ENCODE results near the gene CNTNAP2. TPM values are rescaled to one million over a fixed set of nuclear protein-coding genes. Genes with fewer than 3 reads are reported as not detected.

CNTNAP2 gene
- total and polyA plus RNA-seq, 3 donors from 2014 or later: 4.3 to 6.1 (median 4.4) TPM

GRCh38 chr7:146494952-146495596 is 378.5 kb downstream of the CNTNAP2 start:
- DNase-seq: no peak
- Histone ChIP-seq H3K4me1 (no peaks in the 10 kb centered on the region), H3K36me3 (ENCODE audit: low read depth, missing control alignments) (no peaks in the 10 kb centered on the region), H3K9me3 (no peaks in the 10 kb centered on the region), H3K4me3 (no peak overlapping the region), H3K27ac (no peak overlapping the region), H3K27me3 (no peaks in the 10 kb centered on the region)
- TF ChIP-seq POLR2A (IDR thresholded peaks at IDR 0.05) (no peak), CTCF (IDR thresholded peaks at IDR 0.05) (no peak)
- intact Hi-C loops (cut with DNase I; ENCODE audit: low total_unique reads): no loop called here
- WGBS, 2 donors: 67% methylated on average over 6 of the region's 6 CpGs

GRCh38 chr7:146496657-146497056 is 380.1 kb downstream of the CNTNAP2 start:
- Histone ChIP-seq H3K27ac (no peak overlapping the region), H3K4me1 (no peaks in the 10 kb centered on the region), H3K36me3 (ENCODE audit: low read depth, missing control alignments) (no peaks in the 10 kb centered on the region), H3K4me3 (no peak overlapping the region), H3K9me3 (no peaks in the 10 kb centered on the region), H3K27me3 (no peaks in the 10 kb centered on the region)
- intact Hi-C loops (cut with DNase I; ENCODE audit: low total_unique reads): no loop called here
- TF ChIP-seq POLR2A (IDR thresholded peaks at IDR 0.05): no peak
- TF ChIP-seq CTCF (IDR thresholded peaks at IDR 0.05): no peak
- WGBS, 2 donors: 77 to 81% methylated on average over 2 of the region's 2 CpGs
- DNase-seq: no peak

- no peak overlapping the region for H3K27ac ChIP-seq
- H3K27me3 ChIP-seq: no peaks in the 10 kb centered on the region
- no peak for TF ChIP-seq CTCF (IDR thresholded peaks at IDR 0.05)
- 82 to 86% methylated on average over 2 of the region's 2 CpGs for WGBS, 2 donors
- no peak overlapping the region for H3K4me3 ChIP-seq
- no peaks in the 10 kb centered on the region for H3K36me3 ChIP-seq (ENCODE audit: low read depth, missing control alignments)
- no peaks in the 10 kb centered on the region for H3K9me3 ChIP-seq
- intact Hi-C loops (cut with DNase I; ENCODE audit: low total_unique reads): no loop called here
- no peaks in the 10 kb centered on the region for H3K4me1 ChIP-seq
- DNase-seq: no peak
Measured at GRCh38 chr7:146499970-146500369, 383.4 kb downstream of the CNTNAP2 start.

- no peaks in the 10 kb centered on the region for H3K4me1 ChIP-seq
- TF ChIP-seq POLR2A (IDR thresholded peaks at IDR 0.05): no peak
- no peak for TF ChIP-seq CTCF (IDR thresholded peaks at IDR 0.05)
- no peaks in the 10 kb centered on the region for H3K9me3 ChIP-seq
- intact Hi-C loops (cut with DNase I; ENCODE audit: low total_unique reads): no loop called here
- 96 to 99% methylated on average over 5 of the region's 5 CpGs for WGBS, 2 donors
- H3K27me3 ChIP-seq: no peaks in the 10 kb centered on the region
- no peaks in the 10 kb centered on the region for H3K36me3 ChIP-seq (ENCODE audit: low read depth, missing control alignments)
- no peak for DNase-seq
- H3K27ac ChIP-seq: no peak overlapping the region
- no peak overlapping the region for H3K4me3 ChIP-seq
Measured at GRCh38 chr7:146503844-146504243, 387.2 kb downstream of the CNTNAP2 start.

GRCh38 chr7:146510088-146510680 is 393.6 kb downstream of the CNTNAP2 start:
- Histone ChIP-seq H3K36me3 (ENCODE audit: low read depth, missing control alignments) (no peaks in the 10 kb centered on the region), H3K9me3 (no peaks in the 10 kb centered on the region), H3K4me1 (no peaks in the 10 kb centered on the region), H3K27ac (no peak overlapping the region), H3K4me3 (no peak overlapping the region), H3K27me3 (no peaks in the 10 kb centered on the region)
- WGBS, 2 donors: 72 to 86% methylated on average over 1 of the region's 1 CpG
- intact Hi-C loops (cut with DNase I; ENCODE audit: low total_unique reads): no loop called here
- DNase-seq: no peak
- TF ChIP-seq POLR2A (IDR thresholded peaks at IDR 0.05) (no peak), CTCF (IDR thresholded peaks at IDR 0.05) (no peak)

Data from testis (tissue), 3 donors.